SK-N-SH treated with all-trans-retinoic acid at 6 μM for 48 hours (cell line): ENCODE results near the gene NCLN.

Experiments used
- ISL1 ChIP-seq: fragments of 250-450 bp; sonication (Bioruptor Pico); IDR thresholded peaks from 2 replicates; pipeline ENCODE4 v2.1.2; 2022; ENCODE audit warnings: mild to moderate bottlenecking, moderate library complexity
- PPARA ChIP-seq: fragments of 250-450 bp; sonication (Bioruptor Pico); IDR thresholded peaks from 2 replicates; pipeline ENCODE4 v1.5.0; 2020; ENCODE audit warnings: mild to moderate bottlenecking, borderline replicate concordance

DNA sequence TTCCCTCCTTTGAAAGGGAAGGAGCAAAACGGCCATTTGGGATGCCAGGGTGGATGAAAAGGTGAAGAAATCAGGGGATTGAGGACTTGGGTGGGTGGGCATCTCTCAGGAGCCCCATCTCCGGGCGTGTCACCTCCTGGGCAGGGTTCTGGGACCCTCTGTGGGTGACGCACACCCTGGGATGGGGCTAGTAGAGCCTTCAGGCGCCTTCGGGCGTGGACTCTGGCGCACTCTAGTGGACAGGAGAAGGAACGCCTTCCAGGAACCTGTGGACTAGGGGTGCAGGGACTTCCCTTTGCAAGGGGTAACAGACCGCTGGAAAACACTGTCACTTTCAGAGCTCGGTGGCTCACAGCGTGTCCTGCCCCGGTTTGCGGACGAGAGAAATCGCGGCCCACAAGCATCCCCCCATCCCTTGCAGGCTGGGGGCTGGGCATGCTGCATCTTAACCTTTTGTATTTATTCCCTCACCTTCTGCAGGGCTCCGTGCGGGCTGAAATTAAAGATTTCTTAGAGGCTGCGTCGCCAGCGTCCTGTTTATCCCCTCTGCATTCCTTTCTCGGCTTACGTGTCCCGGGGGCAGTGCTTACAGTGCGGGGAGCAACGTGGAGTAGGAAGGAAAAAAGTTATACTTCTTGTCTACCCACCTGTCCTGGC lies 22.4 kb upstream of the NCLN start:
- TF ChIP-seq PPARA (no peak), ISL1 (CRISPR knock-in tag) (no peak)
